ENCODE data around the gene DGKI. TPM values are rescaled to one million over a fixed set of nuclear protein-coding genes. Genes with fewer than 3 reads are reported as not detected.

Gene DGKI
- total RNA-seq, 1 experiment from 2014 or later = 0.41 TPM

GRCh38 chr7:137692399-137692798, 154.4 kb downstream of the DGKI start:
- TF ChIP-seq, protein P1, sequence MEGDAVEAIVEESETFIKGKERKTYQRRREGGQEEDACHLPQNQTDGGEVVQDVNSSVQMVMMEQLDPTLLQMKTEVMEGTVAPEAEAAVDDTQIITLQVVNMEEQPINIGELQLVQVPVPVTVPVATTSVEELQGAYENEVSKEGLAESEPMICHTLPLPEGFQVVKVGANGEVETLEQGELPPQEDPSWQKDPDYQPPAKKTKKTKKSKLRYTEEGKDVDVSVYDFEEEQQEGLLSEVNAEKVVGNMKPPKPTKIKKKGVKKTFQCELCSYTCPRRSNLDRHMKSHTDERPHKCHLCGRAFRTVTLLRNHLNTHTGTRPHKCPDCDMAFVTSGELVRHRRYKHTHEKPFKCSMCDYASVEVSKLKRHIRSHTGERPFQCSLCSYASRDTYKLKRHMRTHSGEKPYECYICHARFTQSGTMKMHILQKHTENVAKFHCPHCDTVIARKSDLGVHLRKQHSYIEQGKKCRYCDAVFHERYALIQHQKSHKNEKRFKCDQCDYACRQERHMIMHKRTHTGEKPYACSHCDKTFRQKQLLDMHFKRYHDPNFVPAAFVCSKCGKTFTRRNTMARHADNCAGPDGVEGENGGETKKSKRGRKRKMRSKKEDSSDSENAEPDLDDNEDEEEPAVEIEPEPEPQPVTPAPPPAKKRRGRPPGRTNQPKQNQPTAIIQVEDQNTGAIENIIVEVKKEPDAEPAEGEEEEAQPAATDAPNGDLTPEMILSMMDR (conservative IDR thresholded peaks at IDR 0.05) = no peak
- no peak for TF ChIP-seq EZH2 (IDR thresholded peaks at IDR 0.05; ENCODE audit: low read depth)
- no peaks in the 10 kb centered on the region for H3K9me2 ChIP-seq (ENCODE audit: insufficient read depth)
- POLR2A ChIA-PET (ENCODE audit: unreplicated experiment) = no interaction called here
- CTCF ChIA-PET = no interaction called here
- no peak for DNase-seq
- no peak overlapping the region for H3K27ac ChIP-seq
- no peaks in the 10 kb centered on the region for H3K79me2 ChIP-seq (ENCODE audit: low read depth)
- H3K9me3 ChIP-seq (ENCODE audit: insufficient read depth, low read depth) = no peaks in the 10 kb centered on the region
- no peak overlapping the region for H3K4me2 ChIP-seq
- H4K20me1 ChIP-seq (ENCODE audit: insufficient read depth) = no peaks in the 10 kb centered on the region
- no peak overlapping the region for H3K4me3 ChIP-seq
- no peaks in the 10 kb centered on the region for H3K4me1 ChIP-seq (replicated peaks; ENCODE audit: insufficient read depth)
- no TSS peak for BruUV-seq (replicated peaks)
- intact Hi-C loops (cut with micrococcal nuclease; ENCODE audit: unreplicated experiment) = no loop called here
- H2AFZ ChIP-seq = no peak overlapping the region
- no peaks in the 10 kb centered on the region for H3F3A ChIP-seq (ENCODE audit: insufficient read depth, low read depth)
- peaks cover 73% of the 10 kb centered on the region for H3K27me3 ChIP-seq (ENCODE audit: insufficient read depth, low read depth)
- no peaks in the 10 kb centered on the region for H3K36me3 ChIP-seq (ENCODE audit: low read depth)

DNA sequence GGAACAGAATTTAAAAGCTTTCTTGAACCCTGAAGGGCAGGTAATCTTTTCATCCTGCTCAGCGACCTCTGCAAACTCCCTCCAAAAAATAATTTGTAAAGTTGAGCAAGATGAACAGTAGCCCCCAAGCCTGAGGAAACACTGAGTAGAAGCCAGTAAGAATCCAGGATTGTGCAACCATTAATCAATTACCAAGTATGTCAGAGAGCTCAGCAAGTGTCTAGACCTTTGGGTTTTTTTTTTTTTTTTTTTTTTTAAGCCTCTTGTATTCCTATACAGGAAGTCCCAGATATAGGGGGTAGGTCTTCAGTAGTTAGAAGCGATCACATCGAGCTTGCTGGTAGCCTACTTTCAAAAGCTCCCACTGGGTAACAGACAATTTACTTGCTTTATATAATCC, 155.2 kb downstream of the DGKI start:
- POLR2A ChIA-PET (ENCODE audit: unreplicated experiment) = no interaction called here
- Histone ChIP-seq H2AFZ (no peak overlapping the region), H3F3A (ENCODE audit: insufficient read depth, low read depth) (no peaks in the 10 kb centered on the region), H3K79me2 (ENCODE audit: low read depth) (no peaks in the 10 kb centered on the region), H3K4me2 (no peak overlapping the region), H3K4me1 (replicated peaks; ENCODE audit: insufficient read depth) (no peaks in the 10 kb centered on the region), H4K20me1 (ENCODE audit: insufficient read depth) (no peaks in the 10 kb centered on the region), H3K9me3 (ENCODE audit: insufficient read depth, low read depth) (no peaks in the 10 kb centered on the region), H3K27me3 (ENCODE audit: insufficient read depth, low read depth) (peaks cover 73% of the 10 kb centered on the region), H3K27ac (no peak overlapping the region), H3K36me3 (ENCODE audit: low read depth) (no peaks in the 10 kb centered on the region), H3K9me2 (ENCODE audit: insufficient read depth) (no peaks in the 10 kb centered on the region), H3K4me3 (no peak overlapping the region)
- intact Hi-C loops (cut with micrococcal nuclease; ENCODE audit: unreplicated experiment) = no loop called here
- no TSS peak for BruUV-seq (replicated peaks)
- CTCF ChIA-PET = no interaction called here
- DNase-seq = no peak
- no peak for TF ChIP-seq EZH2 (IDR thresholded peaks at IDR 0.05; ENCODE audit: low read depth)
- TF ChIP-seq, protein P1 (conservative IDR thresholded peaks at IDR 0.05) = no peak

- Histone ChIP-seq H4K20me1 (ENCODE audit: insufficient read depth) (no peaks in the 10 kb centered on the region), H3F3A (ENCODE audit: insufficient read depth, low read depth) (no peaks in the 10 kb centered on the region), H3K36me3 (ENCODE audit: low read depth) (no peaks in the 10 kb centered on the region), H3K4me3 (no peak overlapping the region), H3K4me2 (no peak overlapping the region), H3K27me3 (ENCODE audit: insufficient read depth, low read depth) (peaks cover 76% of the 10 kb centered on the region), H3K27ac (no peak overlapping the region), H3K9me3 (ENCODE audit: insufficient read depth, low read depth) (no peaks in the 10 kb centered on the region), H3K9me2 (ENCODE audit: insufficient read depth) (no peaks in the 10 kb centered on the region), H2AFZ (no peak overlapping the region), H3K4me1 (replicated peaks; ENCODE audit: insufficient read depth) (no peaks in the 10 kb centered on the region), H3K79me2 (ENCODE audit: low read depth) (no peaks in the 10 kb centered on the region)
- ChIA-PET CTCF (no interaction called here), POLR2A (ENCODE audit: unreplicated experiment) (no interaction called here)
- no peak for DNase-seq
- no TSS peak for BruUV-seq (replicated peaks)
- intact Hi-C loops (cut with micrococcal nuclease; ENCODE audit: unreplicated experiment) = no loop called here
- TF ChIP-seq, protein P1 (conservative IDR thresholded peaks at IDR 0.05) = no peak
- TF ChIP-seq EZH2 (IDR thresholded peaks at IDR 0.05; ENCODE audit: low read depth) = no peak
Measured at GRCh38 chr7:137690635-137691034, 156.1 kb downstream of the DGKI start.
